Measurements from ENCODE around the gene TSPAN33. TPM values are rescaled to one million over a fixed set of nuclear protein-coding genes. Genes with fewer than 3 reads are reported as not detected.

TSPAN33 gene
- total RNA-seq, 4 donors from 2014 or later: 5.6 to 9.1 (median 7.8) TPM

GRCh38 chr7:129187681-129188371 lies 43.3 kb downstream of the TSPAN33 start:
- no peaks in the 10 kb centered on the region for H3K36me3 ChIP-seq
- peak overlapping the region; percentile 59 to 86 (median 81) for H3K4me3 ChIP-seq
- H3K9me3 ChIP-seq: no peaks in the 10 kb centered on the region
- DNase-seq (no peak), ATAC-seq (no peak)
- H3K27me3 ChIP-seq: no peaks in the 10 kb centered on the region
- intact Hi-C loops (cut with DNase I; ENCODE audit: low total_unique reads): no loop called here
- peaks cover 4 to 13% of the 10 kb centered on the region in 2 donors for H3K4me1 ChIP-seq
- in situ Hi-C loops (cut with MboI; ENCODE audit: low sequenced_read_pairs in 4 of 4): no loop called here
- no peak overlapping the region for H3K27ac ChIP-seq
- no peak for TF ChIP-seq CTCF (IDR thresholded peaks at IDR 0.05 in 4 of 5, conservative IDR thresholded peaks at IDR 0.05 in 1 of 5)
- TF ChIP-seq POLR2A (IDR thresholded peaks at IDR 0.05): no peak

- Histone ChIP-seq H3K4me1 (peaks cover 4 to 13% of the 10 kb centered on the region in 2 donors), H3K36me3 (no peaks in the 10 kb centered on the region), H3K27ac (no peak within 1 kb of the TSS), H3K27me3 (no peaks in the 10 kb centered on the region), H3K9me3 (no peaks in the 10 kb centered on the region), H3K4me3 (peak within 1 kb of the TSS; percentile 59 to 86 (median 81))
- intact Hi-C loops (cut with DNase I; ENCODE audit: low total_unique reads) (no loop called here), in situ Hi-C loops (cut with MboI; ENCODE audit: low sequenced_read_pairs in 4 of 4) (no loop called here)
- DNase-seq (no peak), ATAC-seq (peak; percentile 43 to 63)
- TF ChIP-seq CTCF (IDR thresholded peaks at IDR 0.05 in 4 of 5, conservative IDR thresholded peaks at IDR 0.05 in 1 of 5) (no peak), POLR2A (IDR thresholded peaks at IDR 0.05) (no peak)
These were observed 43.9 kb downstream of the TSPAN33 start, which contains the start of gene SMO for GRCh38 chr7:129188372-129188891. Gene SMO (plus strand): TSS chr7:129188633. CDS start chr7:129189152, 519 bp downstream.

GRCh38 chr7:129188892-129189660 lies 44.6 kb downstream of the TSPAN33 start:
- DNase-seq (no peak), ATAC-seq (peak; percentile 36 to 56)
- Histone ChIP-seq H3K4me1 (peaks cover 4 to 13% of the 10 kb centered on the region in 2 donors), H3K27me3 (no peaks in the 10 kb centered on the region), H3K9me3 (no peaks in the 10 kb centered on the region), H3K4me3 (peak overlapping the region; percentile 59 to 86 (median 81)), H3K36me3 (no peaks in the 10 kb centered on the region), H3K27ac (no peak overlapping the region)
- in situ Hi-C loops (cut with MboI; ENCODE audit: low sequenced_read_pairs in 4 of 4) (no loop called here), intact Hi-C loops (cut with DNase I; ENCODE audit: low total_unique reads) (no loop called here)
- TF ChIP-seq POLR2A (IDR thresholded peaks at IDR 0.05): no peak
- no peak for TF ChIP-seq CTCF (IDR thresholded peaks at IDR 0.05 in 4 of 5, conservative IDR thresholded peaks at IDR 0.05 in 1 of 5)

GRCh38 chr7:129189661-129190310 lies 45.3 kb downstream of the TSPAN33 start:
- no peak for TF ChIP-seq POLR2A (IDR thresholded peaks at IDR 0.05)
- no peak for TF ChIP-seq CTCF (IDR thresholded peaks at IDR 0.05 in 4 of 5, conservative IDR thresholded peaks at IDR 0.05 in 1 of 5)

More at GRCh38 chr7:129189661-129190310, 45.3 kb downstream of the TSPAN33 start:
- H3K4me3 ChIP-seq: peak overlapping the region; percentile 59 to 86 (median 81)
- no peak overlapping the region for H3K27ac ChIP-seq
- in situ Hi-C loops (cut with MboI; ENCODE audit: low sequenced_read_pairs in 4 of 4): no loop called here
- DNase-seq (no peak), ATAC-seq (no peak)
- intact Hi-C loops (cut with DNase I; ENCODE audit: low total_unique reads): no loop called here
- H3K36me3 ChIP-seq: no peaks in the 10 kb centered on the region
- H3K27me3 ChIP-seq: no peaks in the 10 kb centered on the region
- H3K9me3 ChIP-seq: no peaks in the 10 kb centered on the region
- peaks cover 4 to 13% of the 10 kb centered on the region in 2 donors for H3K4me1 ChIP-seq

Measured in gastrocnemius medialis (tissue), 4 donors.